A549 (cell line): ENCODE data around the gene ABCG4.

Experiments used
- CBX8 ChIP-seq: fragments of 200-600 bp; sonication (generic); IDR thresholded peaks from 2 replicates; pipeline ENCODE4 v1.6.1; 2016
- CEBPB ChIP-seq, 2 experiments: fragments of >200 bp in 1 of 2; sonication (Bioruptor Twin) in 1 of 2; formaldehyde crosslinking in 1 of 2; IDR thresholded peaks; 2 replicates each; pipeline ENCODE4 v1.6.1; 2012 to 2016
- CHD2 ChIP-seq: fragments of 150-350 bp; IDR thresholded peaks from 2 replicates; pipeline ENCODE4 v1.6.1; 2014; ENCODE audit warnings: low read length; ENCODE audit not compliant: partially characterized antibody
- CTCF ChIP-seq: fragments of >200 bp; sonication (Bioruptor Twin); formaldehyde crosslinking; IDR thresholded peaks from 3 replicates; pipeline ENCODE4 v1.5.1; 2016
- HDAC2 ChIP-seq: fragments of 200-600 bp; sonication (generic); IDR thresholded peaks from 2 replicates; pipeline ENCODE4 v1.6.1; 2016
- KDM1A ChIP-seq: fragments of 200-600 bp; sonication (generic); IDR thresholded peaks from 2 replicates; pipeline ENCODE4 v1.6.1; 2016; ENCODE audit warnings: low read depth, mild to moderate bottlenecking
- MYC ChIP-seq: IDR thresholded peaks from 2 replicates; pipeline ENCODE4 v1.6.1; 2012; ENCODE audit warnings: mild to moderate bottlenecking, inconsistent platforms, low read length, improper control_type of control experiment, borderline replicate concordance
- POLR2A ChIP-seq: IDR thresholded peaks from 2 replicates; pipeline ENCODE4 v1.6.1; 2012; ENCODE audit warnings: mild to moderate bottlenecking, low read length
- REST ChIP-seq: fragments of 200-600 bp; sonication (generic); IDR thresholded peaks from 2 replicates; pipeline ENCODE4 v1.6.1; 2016; ENCODE audit warnings: antibody characterized with exemption, mild to moderate bottlenecking, moderate library complexity
- RFX5 ChIP-seq: fragments of 450-650 bp; IDR thresholded peaks from 2 replicates; pipeline ENCODE4 v1.7.1; 2014; ENCODE audit warnings: antibody characterized with exemption, mild to moderate bottlenecking, moderate library complexity
- TF ChIP-seq, protein P1 (sequence below): fragments of >200 bp; sonication (Bioruptor Twin); formaldehyde crosslinking; IDR thresholded peaks from 2 replicates; pipeline ENCODE4 v1.6.1; 2016

- TF ChIP-seq CTCF, result no peak
- no peak for TF ChIP-seq CEBPB (IDR thresholded peaks at IDR 0.05)
- TF ChIP-seq KDM1A, result no peak
- TF ChIP-seq HDAC2, result no peak
- no peak for TF ChIP-seq POLR2A
- TF ChIP-seq CBX8, result no peak
- no peak for TF ChIP-seq CHD2
- no peak for TF ChIP-seq REST
- no peak for TF ChIP-seq MYC
- TF ChIP-seq, protein P1, sequence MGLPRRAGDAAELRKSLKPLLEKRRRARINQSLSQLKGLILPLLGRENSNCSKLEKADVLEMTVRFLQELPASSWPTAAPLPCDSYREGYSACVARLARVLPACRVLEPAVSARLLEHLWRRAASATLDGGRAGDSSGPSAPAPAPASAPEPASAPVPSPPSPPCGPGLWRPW, result no peak
- TF ChIP-seq RFX5, result no peak
Measured at GRCh38 chr11:119205080-119205479, 56.2 kb downstream of the ABCG4 start.
